GM21786 (cell line): ENCODE measurements around the gene A2M.
A peak's percentile ranks its signal among the peaks of the same experiment; 100 is the strongest.

ENCODE experiments used
- ATAC-seq: cut with Tn5 transposase; IDR thresholded peaks from one replicate; pipeline ENCODE4 v1.9.1; 2021; ENCODE audit not compliant: unreplicated experiment

A2M gene

DNA sequence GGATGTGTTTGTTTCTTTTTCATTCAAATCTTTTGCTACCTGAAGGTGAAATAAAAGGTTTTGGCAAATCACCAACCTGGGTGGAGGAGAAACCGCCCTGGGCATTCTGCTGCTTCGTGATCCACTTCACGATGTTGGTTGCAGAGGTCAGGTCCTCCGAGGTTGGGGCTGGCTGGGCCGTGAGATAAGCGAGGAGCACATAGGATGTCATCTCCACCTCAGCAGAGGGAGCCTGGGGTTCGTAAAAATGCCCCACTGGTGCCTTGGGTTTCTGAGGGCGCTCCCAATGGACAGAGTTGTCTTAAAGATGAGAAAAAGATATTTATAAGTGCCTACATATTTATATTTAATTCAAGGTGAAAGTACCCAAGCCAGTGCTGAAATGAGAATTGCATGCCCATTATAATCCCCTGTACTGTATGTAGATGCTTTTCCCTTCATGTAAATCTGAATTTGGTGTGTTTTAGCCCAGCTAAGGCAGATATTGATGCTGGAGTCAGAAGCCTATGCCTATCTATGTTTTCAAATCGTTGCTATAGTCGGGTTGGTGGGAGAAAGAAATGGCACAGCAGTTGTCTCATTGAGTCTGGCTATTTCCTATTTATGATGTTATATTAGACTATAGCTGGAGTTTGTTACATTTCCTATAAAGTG lies 41.1 kb downstream of the A2M start:
- ATAC-seq: no peak

DNA sequence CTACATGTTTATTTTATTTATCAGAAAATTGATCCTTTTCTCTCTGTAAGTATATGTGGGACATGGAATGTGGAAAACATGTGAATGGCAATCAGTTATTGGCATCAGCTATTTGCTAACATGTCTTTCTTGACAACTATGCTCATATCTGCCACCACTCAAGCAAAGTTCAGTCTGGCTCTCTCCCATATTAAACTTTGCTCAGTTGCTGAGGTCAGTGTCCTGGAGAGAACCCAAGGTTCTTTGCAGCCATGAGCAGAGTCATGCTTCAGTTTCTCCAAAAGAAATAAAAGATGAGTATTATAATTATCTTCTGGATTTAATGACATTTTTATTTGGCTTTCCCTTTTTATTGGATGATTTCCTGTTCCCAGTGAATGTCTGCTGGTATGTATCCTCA lies 42.6 kb downstream of the A2M start:
- ATAC-seq: no peak

DNA sequence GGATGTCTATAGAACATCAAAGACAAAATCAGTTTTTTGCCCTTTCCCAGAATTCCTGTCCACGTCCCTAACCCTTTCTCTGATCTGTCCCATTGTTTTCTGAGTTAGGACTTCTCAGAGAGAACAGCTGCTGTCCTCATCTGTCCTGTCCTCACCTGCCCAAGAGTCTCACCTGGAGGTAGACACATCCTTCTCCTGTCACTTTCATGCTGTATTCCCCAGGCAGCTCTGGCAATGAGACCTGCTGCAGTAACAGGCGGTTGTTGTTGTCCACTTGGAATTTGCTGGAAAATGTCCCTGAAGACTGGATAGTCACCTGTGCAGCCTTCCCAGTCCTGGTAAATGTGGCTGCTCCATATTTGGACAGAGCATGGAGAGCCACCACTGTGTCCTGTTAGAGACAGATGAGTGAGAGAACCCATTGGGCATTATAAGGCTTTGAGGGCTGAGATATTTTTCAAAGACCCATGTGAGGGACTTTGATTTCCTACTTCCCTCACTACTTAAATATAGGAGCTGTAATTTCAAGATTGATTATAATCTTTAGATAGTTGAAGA lies 43.2 kb downstream of the A2M start:
- ATAC-seq: no peak

DNA sequence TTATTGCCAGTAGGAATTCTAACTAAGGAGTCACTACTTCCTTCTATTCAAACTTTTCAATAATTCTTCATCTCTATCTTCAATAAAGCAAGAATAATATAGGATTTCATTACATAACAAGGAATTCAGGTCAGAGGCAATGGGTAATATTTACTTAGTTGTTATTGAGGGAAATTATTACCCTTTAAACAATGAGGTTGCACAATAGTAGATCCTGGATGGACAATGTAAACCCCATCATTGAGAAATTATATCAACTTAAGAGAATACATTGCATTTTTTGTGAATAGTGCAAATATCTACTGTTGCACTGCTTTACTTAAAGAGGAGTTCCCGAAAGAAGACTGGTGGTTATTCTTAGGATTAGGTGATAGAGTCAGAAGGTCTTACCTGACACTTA lies 43.8 kb downstream of the A2M start:
- no peak for ATAC-seq

DNA sequence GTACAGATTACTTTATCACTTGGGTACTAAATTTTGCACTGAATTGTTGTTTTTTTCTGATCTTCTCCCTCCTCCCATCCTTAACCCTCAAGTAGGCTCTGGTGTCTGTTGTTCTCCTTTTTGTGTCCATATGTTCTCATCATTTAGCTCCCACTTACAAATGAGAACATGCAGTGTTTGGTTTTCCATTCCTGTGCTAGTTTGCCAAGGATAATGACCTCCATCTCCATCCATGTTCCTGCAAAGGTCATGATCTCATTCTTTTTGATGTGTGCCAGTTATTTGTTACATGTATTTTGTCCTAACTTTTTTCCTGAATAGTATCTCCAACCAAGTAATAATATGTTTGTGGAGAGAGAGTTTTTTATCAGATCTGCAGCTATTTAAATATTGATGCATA lies 44.2 kb downstream of the A2M start:
- ATAC-seq: no peak

DNA sequence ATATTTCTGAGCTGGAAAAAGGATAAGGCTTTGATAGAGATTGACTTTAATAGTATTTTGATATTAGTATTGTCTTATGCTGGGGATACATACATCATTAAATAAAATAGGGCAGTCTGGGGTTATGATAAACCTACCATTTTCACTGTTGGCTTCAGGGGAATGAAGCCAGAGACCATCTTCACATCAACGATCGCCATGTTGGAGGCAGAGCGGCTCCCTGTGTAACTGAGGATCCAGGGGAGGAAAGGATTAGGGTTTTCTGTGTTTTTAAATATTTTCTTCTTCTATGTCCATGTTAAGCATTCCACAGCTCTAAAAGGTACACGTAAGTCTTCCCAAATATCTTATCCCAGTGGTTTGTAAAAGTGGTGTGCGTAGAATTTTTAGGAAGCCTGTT lies 45.4 kb downstream of the A2M start:
- ATAC-seq: no peak

GRCh38 chr12:9068600-9068999 lies 47.1 kb downstream of the A2M start:
- ATAC-seq: no peak

- no peak for ATAC-seq
These were observed 47.6 kb downstream of the A2M start for GRCh38 chr12:9068086-9068485.

DNA sequence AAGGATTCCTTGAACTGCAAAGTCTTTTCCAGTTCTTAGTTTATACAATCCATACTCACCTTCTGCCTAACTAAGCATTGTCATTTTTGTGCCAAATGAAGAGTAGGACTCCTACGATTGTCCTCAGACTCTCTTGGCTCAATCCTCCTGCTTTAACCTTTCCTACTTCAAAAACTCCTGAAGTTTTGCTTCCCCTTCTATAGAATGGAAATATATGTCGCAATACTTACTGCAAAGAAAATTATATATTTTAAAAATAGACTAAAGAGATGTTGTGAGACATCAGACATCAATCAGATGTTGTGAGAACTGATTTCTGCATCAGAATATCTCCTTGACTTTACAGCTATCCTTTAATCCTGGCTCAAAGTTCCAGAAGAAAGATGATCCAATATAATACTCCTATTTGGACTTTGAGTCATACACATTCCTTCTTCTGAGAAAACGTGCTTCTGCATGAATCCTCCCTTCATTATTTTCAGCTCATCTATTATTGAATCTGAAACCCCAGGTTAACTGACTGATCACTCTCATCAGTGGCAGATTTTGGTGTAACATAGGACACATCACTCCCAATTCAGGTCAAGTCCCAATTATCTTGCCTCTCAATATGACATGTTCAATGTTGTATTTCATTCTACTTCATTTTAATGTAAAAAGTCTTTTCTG lies 48.8 kb downstream of the A2M start:
- no peak for ATAC-seq

DNA sequence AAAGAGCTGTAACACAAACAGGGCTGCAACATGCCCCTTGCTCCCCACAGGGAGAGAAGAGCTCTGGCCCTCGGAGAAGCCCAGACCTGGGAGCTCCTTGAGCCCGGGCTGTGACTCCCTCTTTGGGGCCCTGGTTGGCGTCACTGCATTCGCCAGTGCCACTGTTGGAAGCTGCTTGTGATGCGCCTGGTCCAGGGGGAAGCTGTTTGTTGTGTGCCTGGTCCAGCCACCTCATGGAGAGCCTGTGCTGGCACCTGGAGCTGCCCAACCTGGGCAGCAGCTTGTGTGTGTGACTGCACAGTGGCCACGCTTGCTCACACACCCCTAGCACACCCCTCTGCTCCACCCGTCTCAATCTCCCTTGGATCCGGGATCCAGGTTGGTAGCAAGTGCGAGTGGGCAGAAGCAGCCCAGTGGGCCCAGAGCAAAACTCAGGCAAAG lies 49.5 kb downstream of the A2M start:
- ATAC-seq: no peak

GRCh38 chr12:9065607-9065856 lies 50.2 kb downstream of the A2M start:
- ATAC-seq: no peak

GRCh38 chr12:9064815-9065606 lies 50.7 kb downstream of the A2M start:
- no peak for ATAC-seq

GRCh38 chr12:9064201-9064814 lies 51.4 kb downstream of the A2M start:
- peak; percentile 66 for ATAC-seq

- ATAC-seq: no peak
These were observed 63.1 kb downstream of the A2M start for GRCh38 chr12:9052610-9053009.

DNA sequence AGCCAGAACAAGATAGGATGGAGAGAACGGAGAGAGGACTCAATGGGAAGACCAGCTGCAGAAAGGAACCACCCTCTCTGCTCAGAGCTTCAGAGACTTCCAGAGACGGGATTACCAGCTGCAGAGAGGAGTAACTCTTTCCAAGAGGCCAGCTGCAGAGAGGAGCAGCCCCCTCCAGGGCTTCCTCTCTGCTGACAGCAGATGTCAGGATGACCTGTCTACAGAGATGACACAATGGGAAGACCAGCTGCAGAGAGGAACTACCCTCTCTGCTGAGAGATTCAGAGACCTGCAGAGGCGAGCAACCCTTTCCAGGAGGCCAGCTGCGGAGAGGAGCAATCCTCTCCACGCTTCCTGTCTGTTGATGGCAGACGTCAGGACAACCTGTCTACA lies 64.6 kb downstream of the A2M start:
- no peak for ATAC-seq

- no peak for ATAC-seq
These were observed 65.1 kb downstream of the A2M start for GRCh38 chr12:9050521-9051157.

GRCh38 chr12:9049520-9050133 lies 66.1 kb downstream of the A2M start:
- ATAC-seq: no peak

GRCh38 chr12:9048930-9049329 lies 66.8 kb downstream of the A2M start:
- ATAC-seq: no peak

- no peak for ATAC-seq
These were observed 68.6 kb downstream of the A2M start for GRCh38 chr12:9047105-9047504.

DNA sequence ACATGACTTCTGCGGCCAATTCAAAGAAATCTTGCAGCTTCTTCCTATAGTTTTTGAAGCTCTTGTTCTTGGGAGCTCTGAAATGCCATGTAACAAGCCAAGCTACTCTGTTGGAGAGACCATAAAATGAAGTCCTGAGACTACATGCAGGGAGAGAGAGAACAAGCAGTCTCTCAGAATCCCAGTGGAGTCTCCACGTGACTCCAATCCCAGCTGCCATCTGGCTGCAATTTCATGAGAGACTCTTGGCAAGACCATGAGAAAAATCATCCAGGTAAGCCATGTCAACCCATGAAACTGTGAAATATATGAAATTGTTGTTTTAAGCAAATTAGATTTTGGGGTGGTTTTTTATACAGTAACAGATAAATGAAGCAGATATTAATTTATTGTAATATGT lies 72.0 kb downstream of the A2M start:
- ATAC-seq: no peak

DNA sequence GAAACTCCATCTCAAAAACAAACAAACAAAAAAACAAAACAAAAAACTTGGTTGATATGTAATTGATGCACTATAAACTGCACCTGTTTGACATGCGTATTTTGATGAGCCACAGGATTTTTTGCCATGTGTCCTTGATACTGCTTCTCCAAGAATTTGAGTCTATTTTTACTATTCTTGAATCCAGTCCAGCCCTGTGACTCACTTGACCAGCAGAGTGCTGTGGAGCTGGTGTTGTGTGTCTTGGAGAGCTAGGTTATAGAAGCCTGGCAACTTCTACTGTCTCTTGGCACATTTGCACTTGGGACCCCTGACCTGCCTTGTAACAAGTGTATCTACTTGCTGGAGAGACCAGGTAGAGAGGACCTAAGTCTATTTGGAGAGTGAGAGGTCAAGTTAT lies 74.4 kb downstream of the A2M start:
- no peak for ATAC-seq
